ENCODE results near the gene MORN1.
A peak's percentile ranks its signal among the peaks of the same experiment; 100 is the strongest.
"Not testable (repeated sequence)": the region's sequence is repeated elsewhere in the genome, so short reads cannot be mapped to it uniquely, and the experiment has no call there.

MORN1 gene

DNA sequence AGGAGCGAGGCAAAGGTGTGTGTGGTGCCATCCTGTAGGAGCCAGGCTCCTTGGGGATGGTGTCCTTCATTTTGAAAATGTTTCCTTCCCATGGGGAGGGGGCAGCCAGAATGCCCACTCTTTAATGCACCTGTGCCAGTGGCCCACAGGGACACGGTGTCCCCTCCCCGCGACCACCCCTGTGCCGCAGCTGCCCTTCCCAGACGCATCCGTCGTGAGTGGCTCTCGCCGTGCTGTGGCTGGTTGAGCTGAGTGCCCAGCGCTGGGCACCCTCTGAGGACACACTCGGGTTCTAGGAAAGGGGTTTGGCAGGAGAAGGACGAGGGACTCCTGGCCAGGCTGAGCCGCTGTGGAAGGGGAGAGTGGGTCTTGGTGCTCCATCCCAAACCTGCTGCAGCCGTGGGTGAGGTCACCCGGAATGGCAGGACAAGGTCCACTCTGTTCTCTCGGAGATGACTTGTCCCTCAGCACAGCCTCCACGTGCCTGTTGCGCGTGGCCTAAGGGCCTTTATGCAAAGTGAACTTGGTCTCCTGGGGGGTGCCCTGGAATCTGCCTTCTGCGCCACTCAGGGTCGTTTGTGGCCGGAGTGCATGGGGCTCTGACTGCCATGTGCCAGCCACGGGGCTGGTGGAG lies 88.9 kb downstream of the MORN1 start:
- DNase-seq, result no peak

DNA sequence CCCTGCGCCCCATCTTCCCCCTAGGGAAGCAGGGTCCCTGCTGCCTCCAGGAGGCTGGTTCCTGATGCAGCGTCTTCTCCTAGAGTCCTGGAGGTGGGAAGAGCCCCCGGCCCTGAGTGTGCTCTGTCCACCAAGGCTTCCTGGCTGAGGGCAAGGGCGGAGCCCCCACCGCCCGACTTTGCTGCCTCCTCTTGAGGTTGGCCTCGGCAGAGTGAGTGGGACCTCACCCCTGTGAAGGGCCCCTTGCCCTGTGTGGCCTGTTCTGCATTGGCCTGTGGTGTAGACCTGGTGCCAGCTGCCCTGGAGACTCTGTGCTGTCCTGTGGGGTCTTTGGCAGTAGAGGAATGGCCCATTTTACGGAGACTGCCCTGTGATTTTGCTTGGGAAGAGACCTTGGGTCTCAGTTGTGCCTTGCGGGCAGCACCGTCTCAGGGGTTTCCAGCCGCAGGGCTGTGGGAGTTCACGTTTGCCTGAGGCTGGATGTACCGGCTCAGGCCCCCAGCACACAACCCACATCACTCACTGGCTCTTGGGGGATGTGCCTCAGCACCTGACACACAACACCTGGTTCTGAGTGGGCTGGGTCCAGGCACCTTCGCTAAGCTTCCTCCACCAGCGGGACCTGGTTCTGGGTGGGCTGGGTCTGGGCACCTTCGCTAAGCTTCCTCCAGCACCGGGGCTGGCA lies 89.6 kb downstream of the MORN1 start:
- no peak for DNase-seq

DNA sequence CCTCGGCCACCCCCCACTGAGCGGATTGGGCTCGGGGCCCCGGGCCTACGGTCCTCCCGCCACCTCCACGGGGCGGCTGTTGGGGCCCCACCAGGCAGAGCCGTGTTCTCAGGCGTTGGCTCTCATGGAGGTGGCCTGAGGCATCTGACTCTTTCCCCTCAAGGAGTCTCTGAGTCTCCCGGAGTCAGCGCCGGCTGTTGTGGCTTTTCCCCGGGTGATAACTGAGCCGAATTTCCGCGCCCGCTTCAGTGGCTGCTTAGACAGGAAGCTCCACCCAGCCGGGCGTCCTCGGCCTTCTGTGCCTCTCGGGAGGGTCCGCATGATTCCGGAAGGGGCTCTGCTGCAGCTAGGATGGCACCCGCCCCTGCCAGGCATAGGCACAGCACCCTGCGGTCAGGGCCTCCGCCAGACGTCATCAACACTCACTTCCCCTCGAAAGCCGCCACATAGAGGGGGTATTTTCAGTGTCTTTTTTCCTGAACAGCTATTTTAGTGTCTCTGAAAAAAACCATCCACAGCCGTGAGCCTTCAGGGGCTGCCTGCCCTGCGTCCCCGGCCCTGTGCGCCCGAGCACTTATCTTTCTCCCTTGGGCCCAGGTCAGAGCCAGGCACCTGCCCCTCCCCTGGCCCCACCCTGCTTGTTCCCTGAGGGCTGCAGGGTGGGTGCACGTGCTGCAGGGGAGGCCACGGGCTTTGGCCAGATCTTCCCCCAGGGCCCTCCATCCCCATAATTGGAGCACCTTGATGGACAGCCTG lies 90.3 kb downstream of the MORN1 start:
- no peak for DNase-seq

- no peak for DNase-seq
These were observed 91.2 kb downstream of the MORN1 start for GRCh38 chr1:2300004-2300771.

- DNase-seq, result no peak
These were observed 92.2 kb downstream of the MORN1 start for GRCh38 chr1:2299131-2299627.

- no peak for DNase-seq
These were observed 92.7 kb downstream of the MORN1 start for GRCh38 chr1:2298685-2299084.

- no peak for DNase-seq
These were observed 93.9 kb downstream of the MORN1 start for GRCh38 chr1:2297246-2298011.

GRCh38 chr1:2296614-2297013 lies 94.7 kb downstream of the MORN1 start:
- DNase-seq, result no peak

DNA sequence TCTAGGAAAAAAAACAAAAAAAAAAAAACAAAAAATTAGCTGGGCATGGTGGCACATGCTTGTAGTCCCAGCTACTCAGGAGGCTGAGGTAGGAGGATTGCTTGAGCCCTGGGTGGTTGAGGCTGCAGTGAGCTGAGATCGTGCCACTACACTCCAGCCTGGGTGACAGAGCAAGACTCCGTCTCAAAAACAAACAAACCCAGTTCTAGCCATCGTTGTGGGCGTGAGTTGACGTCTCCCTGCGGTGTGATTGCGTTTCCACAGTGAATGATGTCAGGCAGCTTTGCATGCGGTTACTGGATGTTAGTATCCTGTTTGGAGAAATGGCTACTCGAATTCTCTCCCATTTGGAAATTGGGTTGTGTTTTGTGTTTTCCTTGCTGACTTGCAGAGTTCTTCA lies 95.1 kb downstream of the MORN1 start:
- DNase-seq, result not testable (repeated sequence)

DNA sequence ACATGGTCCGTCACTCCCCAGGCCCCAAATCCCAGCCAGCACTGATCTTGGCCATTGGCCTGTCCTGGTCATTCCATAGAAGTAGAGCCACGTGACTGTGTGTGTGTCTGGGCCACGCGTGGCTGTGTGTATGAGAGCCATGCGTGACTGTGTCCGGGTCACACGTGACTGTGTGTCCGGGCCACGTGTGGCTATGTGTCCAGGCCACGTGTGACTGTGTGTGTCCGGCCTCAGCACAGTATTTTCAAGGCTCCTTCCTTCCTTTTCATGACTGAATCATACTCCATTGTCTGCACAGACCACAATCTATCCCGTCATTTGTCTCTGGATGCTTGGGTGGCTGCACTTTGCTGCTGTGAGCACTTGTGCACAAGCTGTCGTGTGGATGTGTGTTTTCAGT lies 95.8 kb downstream of the MORN1 start:
- DNase-seq, result no peak

- DNase-seq, result no peak
These were observed 96.7 kb downstream of the MORN1 start for GRCh38 chr1:2294725-2295078.

DNA sequence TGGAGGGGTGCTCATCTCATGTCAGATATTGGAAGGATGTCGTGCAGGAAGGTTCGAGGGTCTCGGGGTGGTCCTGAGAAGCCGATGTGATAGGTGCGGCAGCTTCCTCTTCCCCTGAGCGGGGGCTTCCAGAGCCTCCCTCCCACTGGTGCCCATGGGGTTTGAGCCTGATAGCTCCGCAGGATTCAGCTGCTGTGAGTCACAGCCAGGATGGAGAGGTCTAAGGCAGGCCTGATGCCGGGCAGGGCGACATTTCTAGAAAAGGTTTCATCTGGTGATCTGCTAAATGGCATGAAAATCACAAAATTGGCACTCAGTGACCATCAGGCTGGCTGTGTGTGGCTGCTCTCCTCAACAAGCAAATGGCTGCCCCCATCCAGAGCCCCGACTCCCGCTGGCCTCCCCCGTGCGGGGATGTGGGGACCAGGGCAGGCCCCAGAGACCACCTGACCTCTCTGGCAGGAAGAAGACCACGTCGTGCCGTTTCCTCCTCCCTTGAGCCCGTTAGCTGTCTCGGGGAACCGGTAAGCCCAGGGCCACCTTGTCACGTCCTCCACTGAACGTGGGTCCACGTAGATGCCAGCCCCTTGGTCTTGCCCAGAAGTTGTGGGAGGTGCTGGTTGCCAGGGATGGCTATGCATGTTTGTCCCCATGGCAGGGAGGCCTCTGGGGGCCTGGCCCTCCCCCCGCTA lies 97.2 kb downstream of the MORN1 start:
- no peak for DNase-seq

- DNase-seq, result no peak
These were observed 98.5 kb downstream of the MORN1 start for GRCh38 chr1:2292725-2293450.

DNA sequence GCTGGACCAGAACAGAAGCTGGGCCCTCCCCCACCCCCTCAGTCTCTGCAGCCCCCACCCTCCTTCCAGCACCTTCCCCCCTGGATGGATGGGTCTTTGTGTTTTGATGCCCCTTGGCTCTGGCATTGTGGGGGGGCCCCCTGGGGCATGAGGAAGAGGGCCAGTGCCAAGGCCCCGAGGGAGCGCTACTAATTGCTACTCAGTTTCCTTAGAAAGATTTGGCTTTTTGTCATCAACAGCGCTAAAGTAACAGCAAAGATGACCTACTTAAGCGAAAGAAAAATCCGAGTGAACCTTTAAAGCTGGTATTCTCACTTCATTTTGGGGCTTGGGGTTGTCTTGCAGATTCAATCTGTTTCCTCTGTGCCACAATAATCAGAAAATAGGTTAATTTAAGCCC lies 99.8 kb downstream of the MORN1 start:
- DNase-seq, result no peak

DNA sequence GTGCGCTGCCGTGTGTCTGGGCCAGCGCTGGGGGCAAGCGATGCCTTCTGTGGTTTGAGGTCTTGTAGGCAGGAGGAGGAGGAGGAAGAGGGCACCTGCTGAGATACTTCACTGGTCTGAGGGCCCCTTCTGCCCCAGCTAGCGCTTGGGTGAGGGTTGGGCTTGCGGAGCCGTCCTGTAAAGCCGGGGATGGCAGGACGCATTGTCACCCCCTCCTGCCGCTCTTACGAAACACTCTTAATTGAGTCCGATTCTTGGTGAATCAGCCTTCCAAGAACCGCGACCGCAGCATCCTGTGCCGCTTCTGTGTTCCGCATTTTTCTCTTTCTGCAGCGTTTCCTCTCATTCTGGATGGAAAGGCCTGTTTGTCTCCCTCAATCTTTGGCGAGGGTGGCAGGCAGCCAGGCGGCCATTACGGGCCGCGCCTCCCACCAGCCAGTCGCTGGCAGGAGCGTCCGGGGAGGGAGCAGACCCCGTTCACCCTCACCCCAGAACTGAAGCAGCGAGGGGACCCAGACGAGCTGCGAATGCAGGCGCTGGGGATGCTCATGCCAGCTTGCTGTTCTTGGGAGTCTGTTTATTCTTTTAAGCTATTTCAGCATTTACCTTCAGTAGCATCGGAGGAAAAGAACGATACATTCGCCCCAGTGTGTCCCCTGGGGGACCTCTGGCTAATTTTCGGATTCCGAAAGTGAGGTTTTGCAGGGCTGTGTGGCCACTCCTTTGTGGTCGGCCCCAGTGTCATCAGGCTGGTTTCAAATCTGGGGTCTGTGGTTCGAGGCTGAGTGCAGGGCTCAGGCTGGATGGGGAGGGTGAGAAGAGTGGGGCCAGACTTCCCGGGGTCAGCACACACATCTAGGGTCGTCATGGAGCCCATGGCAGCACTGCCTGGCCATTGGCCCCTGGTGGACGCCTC lies 100.5 kb downstream of the MORN1 start:
- peak; percentile 94 for DNase-seq

DNA sequence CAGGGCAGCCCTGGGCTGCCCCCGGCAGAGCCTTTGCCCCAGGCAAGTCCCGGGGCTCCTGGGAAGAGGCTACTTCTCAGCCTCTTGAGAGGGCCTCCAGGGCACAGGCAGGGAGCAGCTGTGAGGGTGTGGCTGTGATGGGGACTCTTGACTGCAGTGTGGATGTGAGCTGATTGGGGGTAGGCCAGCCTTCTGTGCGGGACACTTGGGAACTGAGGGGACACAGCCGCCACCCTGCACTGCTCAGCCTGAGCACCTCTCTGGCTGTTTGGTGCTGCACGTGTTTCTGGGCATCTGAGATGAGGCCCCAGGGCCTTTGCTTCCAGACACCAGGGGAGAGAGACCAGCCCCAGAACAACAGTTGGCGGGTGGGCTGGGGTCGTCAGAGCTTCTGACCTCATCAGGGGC lies 101.2 kb downstream of the MORN1 start:
- peak; percentile 46 for DNase-seq

- no peak for DNase-seq
These were observed 101.7 kb downstream of the MORN1 start for GRCh38 chr1:2289607-2290006.

DNA sequence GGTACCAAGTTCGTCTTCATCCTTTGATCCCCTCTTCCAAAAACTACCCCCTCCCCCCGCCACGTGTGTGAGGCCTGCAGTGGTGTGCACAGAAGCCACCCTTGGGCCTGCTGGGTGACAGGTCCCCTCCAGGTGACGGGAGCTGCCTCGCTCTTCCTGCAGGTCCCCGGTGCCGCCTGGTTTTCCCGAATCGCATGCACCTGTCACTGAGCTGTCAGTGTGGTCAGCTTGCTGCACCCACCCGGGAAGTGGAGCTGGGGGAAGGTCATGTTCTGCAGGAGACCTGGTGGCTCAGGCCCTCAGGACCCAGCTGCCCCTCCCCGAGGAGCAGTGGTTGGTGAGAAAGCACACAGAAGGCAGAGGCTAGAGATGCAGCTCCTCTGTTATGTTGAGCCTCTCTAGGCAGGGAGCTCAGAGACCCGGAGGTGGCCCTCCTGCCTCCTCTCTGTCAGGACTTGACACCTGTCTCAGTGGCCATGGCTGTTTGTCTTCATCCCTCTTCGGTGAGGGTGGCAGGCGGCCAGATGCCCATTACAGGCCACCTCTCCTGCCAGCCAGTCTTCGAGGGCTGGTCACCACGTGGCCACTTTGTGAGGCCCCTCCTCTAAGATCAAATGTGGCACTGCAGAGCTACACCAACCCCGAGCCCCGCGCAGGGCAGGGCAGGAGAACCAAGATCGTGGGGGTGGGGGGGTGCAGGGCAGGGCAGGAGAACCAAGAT lies 102.4 kb downstream of the MORN1 start:
- no peak for DNase-seq

DNA sequence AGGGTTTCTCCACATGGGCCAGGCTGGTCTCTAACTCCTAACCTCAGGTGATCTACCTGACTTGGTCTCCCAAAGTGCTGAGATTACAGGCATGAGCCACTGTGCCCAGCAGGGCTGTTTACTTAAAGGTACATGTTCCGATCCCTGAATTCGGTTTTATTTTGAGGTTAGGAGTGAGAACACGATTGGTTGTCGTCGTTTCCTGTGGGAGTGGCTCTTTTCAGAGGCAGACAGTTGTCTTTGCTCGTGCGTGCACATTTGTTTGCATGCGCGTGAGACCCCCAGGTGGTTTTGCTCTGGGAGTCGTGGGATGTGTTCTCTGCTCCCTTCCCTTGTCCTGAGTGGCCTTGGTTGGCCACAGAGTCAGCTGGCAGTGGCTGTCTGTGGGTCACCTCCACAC lies 103.0 kb downstream of the MORN1 start:
- no peak for DNase-seq
